Gastroesophageal sphincter (tissue), 4 donors: ENCODE results near the gene SH3RF3. TPM values are rescaled to one million over a fixed set of nuclear protein-coding genes. Genes with fewer than 3 reads are reported as not detected.

ENCODE experiments used
- ATAC-seq: fragments of 150-250 bp; one replicate; pipeline ENCODE4 v1.9.1; 2016; ENCODE audit warnings: mild to moderate bottlenecking, moderate library complexity
- H3K27ac ChIP-seq, 4 donors: fragments of 200-600 bp; sonication (generic) in 3 of 4; 1 replicate in 3 of 4; 2 replicates in 1 of 4; pipeline ENCODE4 v1.5.1; 2016 to 2019
- H3K27me3 ChIP-seq: fragments of 200-600 bp; sonication (generic); one replicate; pipeline ENCODE4 v1.5.1; 2019
- H3K36me3 ChIP-seq, 2 donors: fragments of 200-600 bp; sonication (generic); one replicate each; pipeline ENCODE4 v1.5.1; 2019; ENCODE audit warnings: control low read depth in 1 of 2
- H3K4me1 ChIP-seq, 3 donors: fragments of 200-600 bp; sonication (generic); 1 replicate in 2 of 3; 2 replicates in 1 of 3; pipeline ENCODE4 v1.5.1; 2016 to 2019; ENCODE audit warnings: control low read depth in 2 of 3
- H3K4me3 ChIP-seq, 2 donors: fragments of 200-600 bp; sonication (generic); one replicate each; pipeline ENCODE4 v1.5.1; 2019; ENCODE audit warnings: mild to moderate bottlenecking in 1 of 2, moderate library complexity in 1 of 2
- H3K9me3 ChIP-seq, 3 donors: fragments of 200-600 bp; sonication (generic); one replicate each; pipeline ENCODE4 v1.5.1; 2017 to 2019; ENCODE audit warnings: control low read depth in 2 of 3
- CTCF ChIP-seq, 4 experiments: fragments of 200-600 bp in 2 of 4; fragments of 450-650 bp in 2 of 4; sonication (generic) in 1 of 4; IDR thresholded peaks; one replicate each; pipeline ENCODE4 v1.5.1; 2017 to 2019; ENCODE audit warnings: antibody characterized with exemption in 4 of 4, mild to moderate bottlenecking in 2 of 4, moderate library complexity in 2 of 4
- EP300 ChIP-seq: sonication (generic); formaldehyde crosslinking; IDR thresholded peaks from one replicate; pipeline ENCODE4 v1.6.1; 2017; ENCODE audit warnings: antibody characterized with exemption, mild to moderate bottlenecking
- POLR2A ChIP-seq, 2 donors: fragments of 450-650 bp; IDR thresholded peaks; one replicate each; pipeline ENCODE4 v1.6.1; 2017; ENCODE audit warnings: antibody characterized with exemption in 2 of 2, mild to moderate bottlenecking in 2 of 2, moderate library complexity in 1 of 2
- POLR2AphosphoS5 ChIP-seq: sonication (generic); formaldehyde crosslinking; IDR thresholded peaks from one replicate; pipeline ENCODE4 v1.6.1; 2017; ENCODE audit warnings: antibody characterized with exemption
- WGBS, 2 donors: methylation state at CpG; one replicate each; pipeline ENCODE4 v1.1.5; 2018; ENCODE audit warnings: low coverage in 1 of 2; 5-methylcytosine and 5-hydroxymethylcytosine counted together
- total RNA-seq, 4 donors: library from RNA; depleted of rRNA; stranded (reverse); fragments of >200 nt; gene quantifications; one replicate each; pipeline ENCODE4 v1.1.0, GENCODE V29; 2016

SH3RF3 gene
- total RNA-seq, 4 donors from 2014 or later, result 10.1 to 15.8 (median 13.2) TPM

GRCh38 chr2:109479804-109480203, 350.8 kb downstream of the SH3RF3 start:
- TF ChIP-seq EP300, result no peak
- TF ChIP-seq POLR2AphosphoS5, result no peak
- TF ChIP-seq POLR2A (IDR thresholded peaks at IDR 0.05), result no peak
- Histone ChIP-seq H3K4me3 (no peak overlapping the region), H3K27ac (no peak overlapping the region), H3K27me3 (no peaks in the 10 kb centered on the region), H3K36me3 (no peaks in the 10 kb centered on the region), H3K4me1 (peaks cover 0 to 24% (median 0%) of the 10 kb centered on the region in 3 donors), H3K9me3 (no peaks in the 10 kb centered on the region)
- no peak for ATAC-seq
- 89 to 93% methylated on average over 3 to 5 of the region's 7 CpGs for WGBS, 2 donors

GRCh38 chr2:109480486-109481195, 351.6 kb downstream of the SH3RF3 start:
- 100% methylated on average over 1 to 4 of the region's 10 CpGs for WGBS, 2 donors
- Histone ChIP-seq H3K9me3 (no peaks in the 10 kb centered on the region), H3K4me3 (no peak overlapping the region), H3K27ac (no peak overlapping the region), H3K27me3 (no peaks in the 10 kb centered on the region), H3K36me3 (no peaks in the 10 kb centered on the region), H3K4me1 (peaks cover 0 to 24% (median 0%) of the 10 kb centered on the region in 3 donors)
- no peak for TF ChIP-seq EP300
- TF ChIP-seq POLR2AphosphoS5, result no peak
- TF ChIP-seq POLR2A (IDR thresholded peaks at IDR 0.05), result no peak
- no peak for TF ChIP-seq CTCF (IDR thresholded peaks at IDR 0.05)
- no peak for ATAC-seq

- ATAC-seq, result no peak
- H3K4me1 ChIP-seq, result peaks cover 0 to 24% (median 0%) of the 10 kb centered on the region in 3 donors
- no peaks in the 10 kb centered on the region for H3K27me3 ChIP-seq
- WGBS, 2 donors, result 96% methylated on average over 7 of the region's 9 CpGs; no CpG with 5 or more reads in 1 of the 2 donors
- TF ChIP-seq EP300, result no peak
- no peak for TF ChIP-seq CTCF (IDR thresholded peaks at IDR 0.05)
- TF ChIP-seq POLR2AphosphoS5, result no peak
- TF ChIP-seq POLR2A (IDR thresholded peaks at IDR 0.05), result no peak
- no peaks in the 10 kb centered on the region for H3K9me3 ChIP-seq
- no peak overlapping the region for H3K27ac ChIP-seq
- no peaks in the 10 kb centered on the region for H3K36me3 ChIP-seq
- no peak overlapping the region for H3K4me3 ChIP-seq
Measured at GRCh38 chr2:109481196-109481555, 352.2 kb downstream of the SH3RF3 start.

- no peaks in the 10 kb centered on the region for H3K36me3 ChIP-seq
Measured at GRCh38 chr2:109481599-109481998, 352.6 kb downstream of the SH3RF3 start.

GRCh38 chr2:109482361-109482861, 353.4 kb downstream of the SH3RF3 start:
- Histone ChIP-seq H3K4me1 (peaks cover 0 to 30% (median 0%) of the 10 kb centered on the region in 3 donors), H3K27me3 (no peaks in the 10 kb centered on the region), H3K9me3 (no peaks in the 10 kb centered on the region), H3K27ac (peak overlapping the region in 2 of 4 donors; percentile 46), H3K36me3 (no peaks in the 10 kb centered on the region), H3K4me3 (no peak overlapping the region)
- no peak for ATAC-seq
- WGBS, 2 donors, result 54 to 56% methylated on average over 9 to 13 of the region's 15 CpGs
- TF ChIP-seq CTCF (IDR thresholded peaks at IDR 0.05) (no peak), POLR2A (IDR thresholded peaks at IDR 0.05) (no peak), EP300 (no peak), POLR2AphosphoS5 (no peak)

More at GRCh38 chr2:109481599-109481998, 352.6 kb downstream of the SH3RF3 start:
- H3K4me3 ChIP-seq, result no peak overlapping the region
- WGBS, 2 donors, result 90 to 100% methylated on average over 2 of the region's 9 CpGs
- TF ChIP-seq POLR2A (IDR thresholded peaks at IDR 0.05) (no peak), EP300 (no peak), CTCF (IDR thresholded peaks at IDR 0.05) (no peak), POLR2AphosphoS5 (no peak)
- H3K9me3 ChIP-seq, result no peaks in the 10 kb centered on the region
- no peak overlapping the region for H3K27ac ChIP-seq
- peaks cover 0 to 24% (median 0%) of the 10 kb centered on the region in 3 donors for H3K4me1 ChIP-seq
- H3K27me3 ChIP-seq, result no peaks in the 10 kb centered on the region
- ATAC-seq, result no peak
